Astrocyte (in vitro differentiated cells and primary cell): ENCODE measurements around the gene PSMA7. TPM values are rescaled to one million over a fixed set of nuclear protein-coding genes. Genes with fewer than 3 reads are reported as not detected.

Source experiments
- DNase-seq: peaks from one replicate; pipeline ENCODE4 v3.0.0-alpha.2; 2010; ENCODE audit warnings: low read depth
- FAIRE-seq: peaks from 2 replicates; lab custom pipeline; 2011; peaks lifted over from hg19 to GRCh38; lab: Jason Lieb, UNC
- H2AFZ ChIP-seq: 2 replicates; pipeline ENCODE4 v1.6.0; 2012; ENCODE audit warnings: low read depth, low read length, inconsistent platforms
- H3K27ac ChIP-seq: 2 replicates; pipeline ENCODE4 v1.5.1; 2011; ENCODE audit warnings: low read depth, low read length, inconsistent platforms
- H3K27me3 ChIP-seq: 2 replicates; pipeline ENCODE4 v1.6.0; 2011; ENCODE audit warnings: low read length, inconsistent platforms; ENCODE audit not compliant: insufficient read depth
- H3K36me3 ChIP-seq: 2 replicates; pipeline ENCODE4 v1.5.1; 2011; ENCODE audit warnings: low read length, inconsistent platforms; ENCODE audit not compliant: insufficient read depth
- H3K4me1 ChIP-seq: 2 replicates; pipeline ENCODE4 v1.5.1; 2011; ENCODE audit warnings: low read length, inconsistent platforms; ENCODE audit not compliant: insufficient read depth
- H3K4me2 ChIP-seq: 2 replicates; pipeline ENCODE4 v1.6.0; 2012; ENCODE audit warnings: low read length, inconsistent platforms
- H3K4me3 ChIP-seq: 2 replicates; pipeline ENCODE4 v1.5.1; 2011; ENCODE audit warnings: low read depth, mild to moderate bottlenecking, low read length, inconsistent platforms; ENCODE audit not compliant: insufficient read depth
- H3K79me2 ChIP-seq: 2 replicates; pipeline ENCODE4 v1.6.0; 2012; ENCODE audit warnings: mild to moderate bottlenecking, low read length, inconsistent platforms; ENCODE audit not compliant: insufficient read depth
- H3K9ac ChIP-seq: 2 replicates; pipeline ENCODE4 v1.6.0; 2012; ENCODE audit warnings: mild to moderate bottlenecking, low read length, inconsistent platforms
- H3K9me3 ChIP-seq: 2 replicates; pipeline ENCODE4 v1.5.1; 2012; ENCODE audit warnings: low read depth, mild to moderate bottlenecking, low read length, inconsistent platforms; ENCODE audit not compliant: insufficient read depth
- H4K20me1 ChIP-seq: 2 replicates; pipeline ENCODE4 v1.6.0; 2012; ENCODE audit warnings: low read length, inconsistent platforms; ENCODE audit not compliant: insufficient read depth
- H3K27ac Mint-ChIP-seq: one replicate; pipeline ENCODE4 v1.8.0; 2021; ENCODE audit warnings: mild to moderate bottlenecking, mixed read lengths; ENCODE audit not compliant: unreplicated experiment
- H3K27me3 Mint-ChIP-seq: one replicate; pipeline ENCODE4 v1.8.0; 2021; ENCODE audit warnings: low read depth, mixed read lengths; ENCODE audit not compliant: unreplicated experiment
- H3K36me3 Mint-ChIP-seq: one replicate; pipeline ENCODE4 v1.8.0; 2021; ENCODE audit warnings: low read depth, mixed read lengths; ENCODE audit not compliant: unreplicated experiment
- H3K4me1 Mint-ChIP-seq: one replicate; pipeline ENCODE4 v1.8.0; 2021; ENCODE audit warnings: low read depth, mixed read lengths; ENCODE audit not compliant: unreplicated experiment
- H3K4me3 Mint-ChIP-seq: one replicate; pipeline ENCODE4 v1.8.0; 2021; ENCODE audit warnings: mild to moderate bottlenecking, moderate library complexity, mixed read lengths; ENCODE audit not compliant: unreplicated experiment
- H3K9me3 Mint-ChIP-seq: one replicate; pipeline ENCODE4 v1.8.0; 2021; ENCODE audit warnings: mild to moderate bottlenecking, mixed read lengths; ENCODE audit not compliant: unreplicated experiment
- CTCF ChIP-seq: IDR thresholded peaks from 2 replicates; pipeline ENCODE4 v1.5.1; 2011; ENCODE audit warnings: low read depth, mild to moderate bottlenecking, inconsistent platforms, low read length, moderate library complexity; ENCODE audit not compliant: insufficient read depth
- EZH2 ChIP-seq: IDR thresholded peaks from 2 replicates; pipeline ENCODE4 v1.6.1; 2012; ENCODE audit warnings: mild to moderate bottlenecking, low read length, inconsistent platforms; ENCODE audit not compliant: insufficient read depth
- total RNA-seq: library from RNA; stranded (reverse); gene quantifications from 2 replicates; pipeline ENCODE4 v1.2.1, GENCODE V29; 2021

PSMA7 gene
- total RNA-seq, 1 donor from 2014 or later, result 324 TPM

DNA sequence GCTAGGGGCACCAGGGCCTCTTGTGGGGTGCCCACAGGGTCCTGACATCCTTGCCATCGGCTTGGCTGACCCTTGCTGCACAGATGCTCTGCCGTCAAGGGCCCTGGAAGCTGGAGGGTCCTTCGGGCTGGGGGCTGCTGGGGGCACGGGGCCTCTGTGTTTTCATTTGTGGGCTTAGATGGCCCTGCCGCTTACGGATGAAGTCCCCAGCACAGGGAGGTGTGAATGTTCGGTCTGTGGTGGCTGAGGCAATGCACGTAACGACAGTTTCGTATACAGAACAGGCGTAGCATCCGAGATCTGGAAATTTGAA, 14.8 kb upstream of the PSMA7 start:
- Mint-ChIP-seq H3K4me1 (peaks cover 19% of the 10 kb centered on the region), H3K4me3 (no peak overlapping the region), H3K9me3 (peaks cover 3% of the 10 kb centered on the region), H3K27ac (no peak overlapping the region), H3K36me3 (peaks cover 36% of the 10 kb centered on the region), H3K27me3 (no peaks in the 10 kb centered on the region)
- no peak for DNase-seq
- H2AFZ ChIP-seq, result no peak overlapping the region
- H3K27ac ChIP-seq, result no peak overlapping the region
- peaks cover 52% of the 10 kb centered on the region for H3K4me1 ChIP-seq
- no peak for TF ChIP-seq EZH2
- TF ChIP-seq CTCF, result no peak
- H3K27me3 ChIP-seq, result no peaks in the 10 kb centered on the region
- no peak for FAIRE-seq
- no peaks in the 10 kb centered on the region for H3K9me3 ChIP-seq
- no peak overlapping the region for H3K9ac ChIP-seq
- H3K4me3 ChIP-seq, result no peak overlapping the region
- no peak overlapping the region for H3K4me2 ChIP-seq
- peaks cover 76% of the 10 kb centered on the region for H3K79me2 ChIP-seq
- peaks cover 78% of the 10 kb centered on the region for H4K20me1 ChIP-seq
- H3K36me3 ChIP-seq, result no peaks in the 10 kb centered on the region

- DNase-seq (no peak), FAIRE-seq (no peak)
- H3K9me3 ChIP-seq, result no peaks in the 10 kb centered on the region
- H3K27ac ChIP-seq, result no peak overlapping the region
- H3K4me1 Mint-ChIP-seq, result peaks cover 19% of the 10 kb centered on the region
- H3K36me3 ChIP-seq, result no peaks in the 10 kb centered on the region
- H3K4me1 ChIP-seq, result peaks cover 52% of the 10 kb centered on the region
- H3K36me3 Mint-ChIP-seq, result peaks cover 41% of the 10 kb centered on the region
- peaks cover 3% of the 10 kb centered on the region for H3K9me3 Mint-ChIP-seq
- TF ChIP-seq CTCF (no peak), EZH2 (no peak)
- H4K20me1 ChIP-seq, result peaks cover 83% of the 10 kb centered on the region
- no peak overlapping the region for H3K4me2 ChIP-seq
- H3K4me3 Mint-ChIP-seq, result no peak overlapping the region
- H3K79me2 ChIP-seq, result peaks cover 81% of the 10 kb centered on the region
- H3K27ac Mint-ChIP-seq, result no peak overlapping the region
- H3K9ac ChIP-seq, result no peak overlapping the region
- no peak overlapping the region for H2AFZ ChIP-seq
- H3K27me3 ChIP-seq, result no peaks in the 10 kb centered on the region
- H3K4me3 ChIP-seq, result no peak overlapping the region
- H3K27me3 Mint-ChIP-seq, result no peaks in the 10 kb centered on the region
Observed at GRCh38 chr20:62157387-62158087, 14.3 kb upstream of the PSMA7 start.

GRCh38 chr20:62156592-62157386, 13.6 kb upstream of the PSMA7 start:
- H3K4me3 Mint-ChIP-seq, result no peak overlapping the region
- TF ChIP-seq CTCF (peak; percentile 45), EZH2 (no peak)
- no peak for DNase-seq
- Histone ChIP-seq H3K79me2 (peaks cover 88% of the 10 kb centered on the region), H3K4me3 (no peak overlapping the region), H3K4me2 (no peak overlapping the region), H3K9me3 (no peaks in the 10 kb centered on the region), H3K27me3 (no peaks in the 10 kb centered on the region), H3K36me3 (no peaks in the 10 kb centered on the region), H3K9ac (no peak overlapping the region), H3K4me1 (peaks cover 49% of the 10 kb centered on the region), H3K27ac (no peak overlapping the region), H2AFZ (no peak overlapping the region), H4K20me1 (peaks cover 91% of the 10 kb centered on the region)
- peaks cover 44% of the 10 kb centered on the region for H3K36me3 Mint-ChIP-seq
- FAIRE-seq, result no peak
- H3K27me3 Mint-ChIP-seq, result no peaks in the 10 kb centered on the region
- H3K4me1 Mint-ChIP-seq, result peaks cover 17% of the 10 kb centered on the region
- H3K9me3 Mint-ChIP-seq, result peaks cover 3% of the 10 kb centered on the region
- no peak overlapping the region for H3K27ac Mint-ChIP-seq
